ENCODE results near the gene USP33. TPM values are rescaled to one million over a fixed set of nuclear protein-coding genes. Genes with fewer than 3 reads are reported as not detected.

The USP33 gene
- total and polyA plus RNA-seq, 10 of the 15 experiments (the other 5 are each of a cell fraction or from before 2014, with no cell fraction given) = 13.1 to 49.9 (median 32.2) TPM

DNA sequence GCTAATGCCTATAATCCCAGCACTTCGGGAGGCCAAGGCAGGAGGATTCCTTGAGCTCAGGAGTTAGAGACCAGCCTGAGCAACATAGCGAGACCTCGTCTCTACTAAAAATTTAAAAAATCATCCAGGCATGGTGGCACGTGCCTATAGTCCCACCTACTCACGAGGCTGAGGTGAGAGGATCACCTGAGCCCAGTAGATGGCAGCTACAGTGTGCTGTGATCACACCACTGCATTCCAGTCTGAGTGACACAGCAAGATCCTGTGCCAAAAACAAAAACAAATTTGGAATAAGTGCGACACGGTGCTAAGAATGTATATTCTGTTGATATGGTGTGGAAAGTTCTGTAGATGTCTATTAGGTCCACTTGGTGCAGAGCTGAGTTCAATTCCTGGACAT lies 15.1 kb downstream of the USP33 start:
- H3K36me3 ChIP-seq (ENCODE audit: control insufficient read depth in 2 of 2, insufficient read depth in 2 of 2, low read length in 1 of 2) = peaks cover 0 to 3% of the 10 kb centered on the region in 2 experiments; a peak in 2 of 4 replicates
- ChIA-PET CTCF (interaction anchor here (1.4 kb wide), 1 partner anchor 12 kb away, joined by 4 read pairs; no protein-coding TSS in a partner anchor), POLR2A (no interaction called here), RAD21 (ENCODE audit: unreplicated experiment) (no interaction called here), SMC1A (ENCODE audit: uncharacterized antibody, unreplicated experiment) (no interaction called here)
- FAIRE-seq = no peak
- no peak overlapping the region for H3K4me3 ChIP-seq
- no TSS peak for BruUV-seq (replicated peaks)
- no peak overlapping the region for H3K9ac ChIP-seq (ENCODE audit: control insufficient read depth, insufficient read depth, low read length)
- no peaks in the 10 kb centered on the region for H3K27me3 ChIP-seq (replicated peaks in 1 of 2; ENCODE audit: control insufficient read depth in 2 of 2, insufficient read depth in 2 of 2, low read length in 1 of 2)
- peak; percentile 42; the same call in 1 of the 3 replicates for ATAC-seq
- H3K27ac ChIP-seq (ENCODE audit: control insufficient read depth, insufficient read depth) = no peak overlapping the region
- in situ Hi-C loops (cut with MboI) (no loop called here), intact Hi-C loops (cut with micrococcal nuclease; ENCODE audit: unreplicated experiment) (no loop called here)
- TF ChIP-seq, protein P1, sequence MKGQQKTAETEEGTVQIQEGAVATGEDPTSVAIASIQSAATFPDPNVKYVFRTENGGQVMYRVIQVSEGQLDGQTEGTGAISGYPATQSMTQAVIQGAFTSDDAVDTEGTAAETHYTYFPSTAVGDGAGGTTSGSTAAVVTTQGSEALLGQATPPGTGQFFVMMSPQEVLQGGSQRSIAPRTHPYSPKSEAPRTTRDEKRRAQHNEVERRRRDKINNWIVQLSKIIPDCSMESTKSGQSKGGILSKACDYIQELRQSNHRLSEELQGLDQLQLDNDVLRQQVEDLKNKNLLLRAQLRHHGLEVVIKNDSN (IDR thresholded peaks at IDR 0.05; ENCODE audit: borderline replicate concordance, extremely low read length, insufficient read depth, low read depth, low read length) = no peak
- TF ChIP-seq BHLHE40 (IDR thresholded peaks at IDR 0.05; ENCODE audit: borderline replicate concordance in 1 of 2, low read depth in 2 of 2, low read length in 1 of 2) (peak in 1 of 2 experiments; percentile 64; a peak in 2 of 4 replicates), ESRRA (IDR thresholded peaks at IDR 0.05; ENCODE audit: low read length) (no peak), BACH1 (IDR thresholded peaks at IDR 0.05; ENCODE audit: borderline replicate concordance) (no peak), CHD4 (IDR thresholded peaks at IDR 0.05) (no peak)
- TF ChIP-seq, protein P2, sequence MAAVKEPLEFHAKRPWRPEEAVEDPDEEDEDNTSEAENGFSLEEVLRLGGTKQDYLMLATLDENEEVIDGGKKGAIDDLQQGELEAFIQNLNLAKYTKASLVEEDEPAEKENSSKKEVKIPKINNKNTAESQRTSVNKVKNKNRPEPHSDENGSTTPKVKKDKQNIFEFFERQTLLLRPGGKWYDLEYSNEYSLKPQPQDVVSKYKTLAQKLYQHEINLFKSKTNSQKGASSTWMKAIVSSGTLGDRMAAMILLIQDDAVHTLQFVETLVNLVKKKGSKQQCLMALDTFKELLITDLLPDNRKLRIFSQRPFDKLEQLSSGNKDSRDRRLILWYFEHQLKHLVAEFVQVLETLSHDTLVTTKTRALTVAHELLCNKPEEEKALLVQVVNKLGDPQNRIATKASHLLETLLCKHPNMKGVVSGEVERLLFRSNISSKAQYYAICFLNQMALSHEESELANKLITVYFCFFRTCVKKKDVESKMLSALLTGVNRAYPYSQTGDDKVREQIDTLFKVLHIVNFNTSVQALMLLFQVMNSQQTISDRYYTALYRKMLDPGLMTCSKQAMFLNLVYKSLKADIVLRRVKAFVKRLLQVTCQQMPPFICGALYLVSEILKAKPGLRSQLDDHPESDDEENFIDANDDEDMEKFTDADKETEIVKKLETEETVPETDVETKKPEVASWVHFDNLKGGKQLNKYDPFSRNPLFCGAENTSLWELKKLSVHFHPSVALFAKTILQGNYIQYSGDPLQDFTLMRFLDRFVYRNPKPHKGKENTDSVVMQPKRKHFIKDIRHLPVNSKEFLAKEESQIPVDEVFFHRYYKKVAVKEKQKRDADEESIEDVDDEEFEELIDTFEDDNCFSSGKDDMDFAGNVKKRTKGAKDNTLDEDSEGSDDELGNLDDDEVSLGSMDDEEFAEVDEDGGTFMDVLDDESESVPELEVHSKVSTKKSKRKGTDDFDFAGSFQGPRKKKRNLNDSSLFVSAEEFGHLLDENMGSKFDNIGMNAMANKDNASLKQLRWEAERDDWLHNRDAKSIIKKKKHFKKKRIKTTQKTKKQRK (IDR thresholded peaks at IDR 0.05; ENCODE audit: low read depth, low read length) = no peak
- TF ChIP-seq, protein P3, sequence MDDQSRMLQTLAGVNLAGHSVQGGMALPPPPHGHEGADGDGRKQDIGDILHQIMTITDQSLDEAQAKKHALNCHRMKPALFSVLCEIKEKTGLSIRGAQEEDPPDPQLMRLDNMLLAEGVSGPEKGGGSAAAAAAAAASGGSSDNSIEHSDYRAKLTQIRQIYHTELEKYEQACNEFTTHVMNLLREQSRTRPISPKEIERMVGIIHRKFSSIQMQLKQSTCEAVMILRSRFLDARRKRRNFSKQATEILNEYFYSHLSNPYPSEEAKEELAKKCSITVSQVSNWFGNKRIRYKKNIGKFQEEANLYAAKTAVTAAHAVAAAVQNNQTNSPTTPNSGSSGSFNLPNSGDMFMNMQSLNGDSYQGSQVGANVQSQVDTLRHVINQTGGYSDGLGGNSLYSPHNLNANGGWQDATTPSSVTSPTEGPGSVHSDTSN (IDR thresholded peaks at IDR 0.05; ENCODE audit: insufficient replicate concordance, low read depth, low read length) = no peak
- no peaks in the 10 kb centered on the region for H3K4me1 ChIP-seq (ENCODE audit: control insufficient read depth, insufficient read depth, low read length)
- no peaks in the 10 kb centered on the region for H4K20me1 ChIP-seq (ENCODE audit: control insufficient read depth, insufficient read depth)
- H3K79me2 ChIP-seq (ENCODE audit: control insufficient read depth, insufficient read depth, low read length) = peaks cover 19% of the 10 kb centered on the region
- no peak overlapping the region for H2AFZ ChIP-seq (ENCODE audit: control insufficient read depth, low read depth, low read length)
- 69% methylated on average over 7 of the region's 7 CpGs for WGBS (ENCODE audit: insufficient coverage, insufficient replicate concordance, low lambda C conversion rate, missing lambda C conversion rate)
- no peak overlapping the region for H3K4me2 ChIP-seq (ENCODE audit: control insufficient read depth, insufficient read depth)
- DNase-seq (ENCODE audit: low read depth, low spot score) = no peak
- no peaks in the 10 kb centered on the region for H3K9me3 ChIP-seq (replicated peaks; ENCODE audit: control insufficient read depth, insufficient read depth, low read length)

Data from GM12878 (cell line).